HepG2 (cell line): ENCODE data around the gene KCND2.

Source experiments
- CTCF ChIP-seq: sonication (generic); formaldehyde crosslinking; IDR thresholded peaks from 2 replicates; pipeline ENCODE4 v1.5.0; 2020; ENCODE audit warnings: mild to moderate bottlenecking, missing genetic modification reagents, moderate library complexity
- KLF16 ChIP-seq, 2 experiments: sonication (generic) in 1 of 2; formaldehyde crosslinking in 1 of 2; IDR thresholded peaks; 2 replicates each; pipeline versions ENCODE4 v1.6.1 to v1.8.0; 2016 to 2023; ENCODE audit warnings: missing genetic modification reagents in 2 of 2, missing compliant biosample characterization in 1 of 2
- NFKBIZ ChIP-seq: IDR thresholded peaks from 2 replicates; pipeline ENCODE4 v1.6.1; 2018; ENCODE audit warnings: missing genetic modification reagents, missing compliant biosample characterization
- NFRKB ChIP-seq: fragments of 450-650 bp; IDR thresholded peaks from 2 replicates; pipeline ENCODE4 v1.6.1; 2017
- RERE ChIP-seq: IDR thresholded peaks from 2 replicates; pipeline ENCODE4 v1.6.1; 2016; ENCODE audit warnings: low read depth, missing genetic modification reagents, missing compliant biosample characterization
- SPEN ChIP-seq: sonication (generic); formaldehyde crosslinking; IDR thresholded peaks from 2 replicates; pipeline ENCODE4 v1.5.1; 2020; ENCODE audit warnings: low read depth, mild to moderate bottlenecking, missing genetic modification reagents
- ZFP82 ChIP-seq: sonication (generic); formaldehyde crosslinking; IDR thresholded peaks from 2 replicates; pipeline ENCODE4 v1.5.1; 2020; ENCODE audit warnings: mild to moderate bottlenecking, missing genetic modification reagents, borderline replicate concordance
- TF ChIP-seq, protein P1 (sequence below): sonication (generic); formaldehyde crosslinking; IDR thresholded peaks from 2 replicates; pipeline ENCODE4 v1.4.0; 2020; ENCODE audit warnings: mild to moderate bottlenecking, missing genetic modification reagents

DNA sequence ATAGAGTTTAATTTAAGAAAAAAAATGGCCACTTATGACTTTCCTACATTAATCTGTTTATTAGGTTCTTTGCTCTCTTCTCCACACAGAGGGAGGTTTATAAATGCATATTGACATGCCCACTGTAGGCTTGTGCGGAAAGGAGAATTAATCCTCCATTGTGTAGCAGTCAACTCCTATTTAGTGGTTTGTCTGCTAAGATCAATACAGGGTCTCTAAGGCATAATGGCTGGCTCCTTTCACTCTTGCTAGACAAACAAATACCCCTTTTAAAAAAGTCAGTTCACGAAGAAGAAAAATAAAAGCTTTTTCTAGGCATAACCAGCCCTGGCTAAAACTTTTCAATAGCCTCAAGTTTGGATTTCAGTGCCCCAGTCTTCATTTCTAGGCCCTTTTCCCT lies 443.3 kb downstream of the KCND2 start:
- TF ChIP-seq NFKBIZ (CRISPR knock-in tag) (no peak), KLF16 (CRISPR knock-in tag; IDR thresholded peaks at IDR 0.05) (no peak), CTCF (CRISPR knock-in tag) (no peak), ZFP82 (CRISPR knock-in tag) (no peak), RERE (CRISPR knock-in tag) (no peak), NFRKB (no peak), SPEN (CRISPR knock-in tag) (no peak)
- TF ChIP-seq, protein P1, sequence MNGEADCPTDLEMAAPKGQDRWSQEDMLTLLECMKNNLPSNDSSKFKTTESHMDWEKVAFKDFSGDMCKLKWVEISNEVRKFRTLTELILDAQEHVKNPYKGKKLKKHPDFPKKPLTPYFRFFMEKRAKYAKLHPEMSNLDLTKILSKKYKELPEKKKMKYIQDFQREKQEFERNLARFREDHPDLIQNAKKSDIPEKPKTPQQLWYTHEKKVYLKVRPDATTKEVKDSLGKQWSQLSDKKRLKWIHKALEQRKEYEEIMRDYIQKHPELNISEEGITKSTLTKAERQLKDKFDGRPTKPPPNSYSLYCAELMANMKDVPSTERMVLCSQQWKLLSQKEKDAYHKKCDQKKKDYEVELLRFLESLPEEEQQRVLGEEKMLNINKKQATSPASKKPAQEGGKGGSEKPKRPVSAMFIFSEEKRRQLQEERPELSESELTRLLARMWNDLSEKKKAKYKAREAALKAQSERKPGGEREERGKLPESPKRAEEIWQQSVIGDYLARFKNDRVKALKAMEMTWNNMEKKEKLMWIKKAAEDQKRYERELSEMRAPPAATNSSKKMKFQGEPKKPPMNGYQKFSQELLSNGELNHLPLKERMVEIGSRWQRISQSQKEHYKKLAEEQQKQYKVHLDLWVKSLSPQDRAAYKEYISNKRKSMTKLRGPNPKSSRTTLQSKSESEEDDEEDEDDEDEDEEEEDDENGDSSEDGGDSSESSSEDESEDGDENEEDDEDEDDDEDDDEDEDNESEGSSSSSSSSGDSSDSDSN (CRISPR knock-in tag) = no peak
